Epithelial cell of prostate (primary cell): ENCODE measurements around the gene PPP2R2B.

Source experiments
- DNase-seq: peaks from one replicate; pipeline ENCODE4 v3.0.0-alpha.2; 2011; ENCODE audit warnings: low read depth, low spot score
- H3K27ac ChIP-seq: fragments of 450-650 bp; 2 replicates; pipeline ENCODE4 v1.5.1; 2017; ENCODE audit warnings: mild to moderate bottlenecking

Gene PPP2R2B

DNA sequence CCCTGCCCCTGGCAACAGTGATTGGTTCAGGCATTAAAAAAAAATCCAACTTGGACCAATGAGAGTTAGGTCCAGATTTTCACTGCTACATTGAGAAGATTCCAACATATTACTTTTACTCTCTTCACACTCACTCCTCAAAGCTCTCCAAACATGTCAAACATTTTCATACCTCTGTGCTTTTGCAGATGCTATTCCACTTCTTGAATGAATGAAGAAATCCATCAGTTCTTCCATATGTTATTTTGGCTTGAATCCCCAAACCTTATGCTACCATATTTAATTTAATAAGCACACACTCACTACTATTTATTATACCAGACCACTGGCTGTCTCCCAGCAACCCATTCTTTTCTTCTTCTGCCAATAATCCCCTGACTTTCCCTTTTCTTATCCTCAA, 87.1 kb downstream of the PPP2R2B start:
- H3K27ac ChIP-seq: no peak overlapping the region
- DNase-seq: no peak

DNA sequence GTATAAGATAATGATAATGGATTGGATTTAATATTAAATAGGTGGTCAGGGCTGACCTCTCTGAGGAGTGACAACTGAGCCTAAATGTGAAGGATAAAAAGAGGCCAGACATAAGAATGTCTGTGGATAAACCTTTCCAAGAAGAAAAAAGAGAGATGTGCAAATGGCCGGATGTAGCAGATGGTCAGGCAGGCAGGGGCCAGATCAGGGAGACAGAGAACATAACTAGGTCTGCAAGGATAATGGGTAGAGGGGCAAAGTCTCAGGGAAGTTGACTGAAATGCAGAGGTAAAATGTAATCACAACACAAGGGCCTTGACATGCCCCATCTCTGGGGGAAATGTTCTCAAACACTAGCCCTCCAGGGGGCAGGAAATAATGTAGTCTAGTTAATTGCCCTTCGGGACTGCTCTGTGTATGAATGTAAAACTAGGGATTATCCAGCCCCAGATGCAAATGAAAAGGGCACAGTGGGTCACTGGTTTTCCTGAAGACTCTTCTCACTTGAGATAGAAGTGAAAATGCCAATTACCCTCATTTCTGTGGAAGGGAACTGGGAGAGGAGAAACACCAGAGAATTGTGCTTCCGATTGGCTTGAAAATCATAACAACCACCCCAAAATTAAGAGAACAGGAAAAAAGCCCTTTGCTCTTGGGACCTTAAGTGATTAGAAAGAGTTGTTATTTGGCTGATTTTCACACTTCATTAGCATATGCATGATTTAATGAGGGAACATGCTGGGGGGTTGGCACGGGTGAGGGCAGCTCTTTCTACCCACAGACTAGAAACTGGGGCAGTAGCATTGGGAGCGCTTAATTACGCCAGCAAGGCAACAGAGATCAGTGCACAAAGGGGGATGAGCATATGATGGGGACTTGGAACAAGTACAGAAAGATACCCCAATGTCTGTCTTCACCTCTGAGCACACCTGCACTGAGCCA, 88.6 kb downstream of the PPP2R2B start:
- no peak overlapping the region for H3K27ac ChIP-seq
- no peak for DNase-seq

DNA sequence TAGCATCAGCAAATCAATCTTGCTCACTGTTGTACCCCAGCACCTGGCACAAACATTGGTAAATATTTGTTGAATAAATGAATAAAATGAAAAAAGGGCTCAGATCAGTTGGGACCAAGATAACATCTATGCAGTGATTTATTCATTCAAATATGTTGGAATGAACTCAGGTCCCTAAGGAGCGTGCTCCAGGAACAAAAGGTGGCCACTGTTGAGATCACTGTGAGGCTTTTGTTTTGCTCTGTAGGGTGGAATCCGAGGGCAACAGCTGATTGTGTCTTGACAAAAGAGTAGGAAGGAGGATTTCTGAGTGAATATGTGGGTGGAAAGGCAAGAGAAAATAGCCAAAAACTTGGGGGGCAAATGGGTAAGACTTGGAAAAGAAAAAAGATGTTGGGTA, 89.7 kb downstream of the PPP2R2B start:
- H3K27ac ChIP-seq: no peak overlapping the region
- DNase-seq: no peak

DNA sequence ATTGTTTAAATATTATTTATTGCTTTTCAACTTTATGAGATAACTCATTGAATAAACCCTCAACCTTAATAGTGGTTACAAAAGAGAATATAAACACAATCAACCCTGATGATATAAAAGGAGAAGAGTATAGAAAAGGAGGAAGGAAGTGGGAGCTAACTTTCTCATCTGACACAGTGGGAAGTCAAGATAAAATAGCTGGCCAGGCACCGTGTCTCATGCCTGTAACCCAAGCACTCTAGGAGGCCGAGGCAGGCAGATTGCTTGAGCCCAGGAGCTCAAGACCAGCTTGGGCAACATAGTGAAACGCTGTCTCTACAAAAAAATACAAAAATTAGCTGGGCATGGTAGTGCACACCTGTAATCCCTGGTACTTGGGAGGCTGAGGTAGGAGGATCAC, 93.5 kb downstream of the PPP2R2B start:
- DNase-seq: no peak
- no peak overlapping the region for H3K27ac ChIP-seq

DNA sequence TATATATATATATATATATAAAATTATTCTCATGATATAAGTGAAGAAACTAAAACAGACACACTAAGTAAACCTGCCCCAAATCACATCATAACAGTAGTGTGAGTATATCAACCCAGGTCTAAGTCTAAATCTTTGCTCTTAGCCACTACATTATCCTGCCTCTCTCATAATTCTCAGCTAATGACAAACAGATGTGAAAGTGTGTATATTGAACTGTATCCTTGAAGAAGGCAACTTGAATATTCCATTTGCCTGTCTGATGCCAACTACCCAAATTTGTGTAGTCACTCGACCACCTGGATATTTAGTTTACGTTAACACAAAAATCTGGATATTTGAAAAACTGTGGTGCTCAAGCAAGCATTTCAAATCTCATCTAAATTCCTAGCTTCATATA, 97.4 kb downstream of the PPP2R2B start:
- no peak for DNase-seq
- H3K27ac ChIP-seq: no peak overlapping the region

DNA sequence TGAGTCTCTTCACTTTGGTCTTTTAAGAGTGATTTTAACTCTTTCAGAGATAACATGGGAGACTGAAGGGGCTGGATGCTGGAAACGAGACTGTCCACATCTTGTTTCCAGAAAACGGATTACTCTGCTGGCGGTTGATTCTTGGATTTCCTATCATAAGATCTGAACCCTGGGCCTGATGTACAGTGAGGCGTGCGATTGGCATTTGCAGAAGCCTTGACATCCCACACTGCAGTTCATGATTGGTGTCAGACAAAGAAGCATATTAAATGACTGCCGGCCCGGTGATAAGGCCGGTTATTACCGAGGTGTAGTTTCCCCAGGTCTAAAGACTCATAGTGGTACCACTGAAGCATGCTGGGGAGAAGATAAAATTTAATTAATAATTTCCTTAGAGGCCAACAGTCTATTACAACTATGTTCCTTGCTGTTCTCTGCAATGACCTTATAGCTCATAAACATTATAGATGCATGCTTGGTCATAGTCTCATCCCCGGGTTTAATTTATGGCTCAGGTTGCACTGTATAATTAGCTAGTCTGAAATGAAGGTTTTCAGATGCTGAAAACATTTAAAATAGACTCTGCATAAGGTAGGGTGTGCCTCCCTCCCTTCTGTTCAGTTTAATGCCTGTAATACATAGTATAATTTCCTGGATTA, 99.2 kb downstream of the PPP2R2B start:
- H3K27ac ChIP-seq: no peak overlapping the region
- DNase-seq: no peak

DNA sequence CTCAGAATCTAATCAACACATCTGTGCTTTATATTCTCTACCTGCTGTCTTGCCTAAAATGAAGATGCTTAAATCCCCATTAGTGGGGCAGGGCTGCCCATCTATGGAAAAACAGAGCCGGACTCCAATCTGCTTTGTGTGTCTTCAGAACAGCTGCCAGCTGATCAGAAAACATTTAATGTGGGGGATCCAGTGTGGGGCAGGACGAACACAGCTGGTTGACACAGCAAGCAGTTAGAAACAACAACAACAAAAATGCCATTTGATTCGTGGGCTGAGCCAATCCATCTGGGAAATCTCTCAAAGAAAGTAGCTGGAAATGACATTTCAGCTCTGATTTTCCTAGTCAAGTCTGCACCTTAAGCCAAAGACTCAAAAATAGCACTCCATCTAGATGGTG, 99.8 kb downstream of the PPP2R2B start:
- H3K27ac ChIP-seq: no peak overlapping the region
- DNase-seq: no peak

DNA sequence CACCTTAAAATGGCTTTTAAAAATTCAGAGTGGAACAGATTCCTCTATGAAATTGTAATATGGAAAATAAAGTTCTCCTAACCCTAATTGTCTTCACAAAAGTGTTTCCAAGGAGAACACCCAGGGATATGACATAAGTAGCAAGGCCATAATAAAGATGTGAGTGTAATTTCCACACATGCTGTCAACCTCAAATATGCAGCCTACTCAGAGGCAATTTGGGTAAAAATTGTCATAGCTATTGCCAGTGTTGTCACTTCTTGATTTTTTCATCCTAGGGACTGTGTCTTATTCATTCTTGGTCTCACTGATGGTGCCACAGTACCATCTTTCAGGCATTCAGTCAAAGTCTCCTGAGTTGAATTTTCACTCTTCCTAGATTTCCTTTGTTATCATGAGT, 100.3 kb downstream of the PPP2R2B start:
- no peak overlapping the region for H3K27ac ChIP-seq
- no peak for DNase-seq

DNA sequence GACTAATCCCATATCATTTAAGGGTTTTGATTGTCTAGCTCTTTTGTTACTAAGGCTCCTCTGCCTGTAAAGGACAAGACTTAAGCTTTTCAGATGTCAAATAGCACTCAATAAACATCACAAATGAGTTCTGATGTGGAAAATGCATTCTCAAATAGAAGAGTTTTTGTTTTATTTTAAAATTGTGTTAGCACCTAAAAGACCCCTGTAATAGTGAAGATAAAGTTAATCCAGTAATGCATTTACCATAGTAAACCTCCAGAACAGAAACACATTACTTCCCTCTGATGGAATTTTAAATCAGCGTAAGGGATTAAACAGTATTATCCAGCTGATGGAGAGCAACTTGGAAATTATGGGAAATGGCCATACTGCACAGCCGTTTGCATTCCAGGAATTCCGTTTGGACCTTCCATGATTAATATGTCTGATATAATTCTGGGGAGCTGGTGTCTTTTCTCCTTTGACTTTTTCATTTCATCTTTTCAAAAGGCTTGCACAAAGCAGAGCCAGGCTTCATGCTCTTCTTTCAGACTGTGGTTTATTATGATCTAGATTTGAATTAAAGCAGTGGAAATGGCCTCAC, 105.6 kb downstream of the PPP2R2B start:
- DNase-seq: no peak
- no peak overlapping the region for H3K27ac ChIP-seq

DNA sequence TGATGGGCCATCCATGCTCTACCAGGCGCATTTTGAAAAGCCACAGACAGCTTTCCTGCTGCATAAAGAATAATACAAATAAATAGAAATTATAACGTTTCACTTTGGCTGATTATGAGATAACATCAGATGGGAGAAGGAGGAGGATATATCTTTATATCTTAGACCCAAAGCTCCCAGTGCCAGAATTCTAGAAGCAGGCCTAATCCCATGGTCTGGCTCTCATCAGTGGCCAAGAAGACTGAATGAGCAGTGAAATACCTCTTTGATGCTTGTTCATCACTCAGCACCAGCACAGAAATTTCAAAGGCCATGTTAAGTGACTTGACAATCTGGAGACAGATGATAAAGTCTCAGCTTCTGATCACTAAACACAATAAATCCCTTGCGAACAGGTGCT, 107.6 kb downstream of the PPP2R2B start:
- no peak overlapping the region for H3K27ac ChIP-seq
- no peak for DNase-seq

DNA sequence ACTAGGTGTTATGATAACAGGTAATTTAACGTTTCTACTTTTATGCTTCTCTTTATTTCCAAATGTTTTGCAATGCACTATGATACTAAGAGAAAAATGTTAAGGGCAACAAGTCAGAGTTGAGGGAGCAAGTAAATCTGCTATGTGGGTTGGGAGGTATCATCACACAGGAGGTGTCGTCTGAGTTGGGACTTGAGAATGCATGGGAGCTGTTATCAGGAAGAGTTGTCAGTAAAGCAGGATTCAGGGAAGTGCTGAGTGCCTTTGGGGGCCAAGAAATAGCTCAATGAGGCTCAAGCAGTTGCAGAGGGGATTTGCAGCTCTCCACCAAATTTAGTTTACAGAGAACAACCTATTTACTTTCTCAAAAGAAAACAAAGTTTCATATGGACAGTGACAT, 108.0 kb downstream of the PPP2R2B start:
- DNase-seq: no peak
- no peak overlapping the region for H3K27ac ChIP-seq

DNA sequence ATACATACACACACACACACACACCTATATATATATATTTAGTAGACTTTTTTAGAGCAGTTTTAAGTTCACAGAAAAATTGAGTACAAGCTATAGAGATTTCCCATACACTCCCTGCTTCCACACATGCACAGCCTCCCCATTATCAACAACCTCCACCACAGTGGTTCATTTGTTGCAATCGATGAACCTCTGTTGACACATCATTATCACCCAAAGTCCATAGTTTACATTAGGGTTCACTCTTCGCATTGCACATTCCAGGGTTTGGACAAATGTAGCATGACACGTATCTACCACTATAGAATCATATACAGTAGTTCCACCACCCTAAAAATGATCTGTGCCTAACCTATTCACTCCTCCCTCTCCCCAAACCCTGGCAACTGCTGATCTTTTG, 111.0 kb downstream of the PPP2R2B start:
- no peak overlapping the region for H3K27ac ChIP-seq

DNA sequence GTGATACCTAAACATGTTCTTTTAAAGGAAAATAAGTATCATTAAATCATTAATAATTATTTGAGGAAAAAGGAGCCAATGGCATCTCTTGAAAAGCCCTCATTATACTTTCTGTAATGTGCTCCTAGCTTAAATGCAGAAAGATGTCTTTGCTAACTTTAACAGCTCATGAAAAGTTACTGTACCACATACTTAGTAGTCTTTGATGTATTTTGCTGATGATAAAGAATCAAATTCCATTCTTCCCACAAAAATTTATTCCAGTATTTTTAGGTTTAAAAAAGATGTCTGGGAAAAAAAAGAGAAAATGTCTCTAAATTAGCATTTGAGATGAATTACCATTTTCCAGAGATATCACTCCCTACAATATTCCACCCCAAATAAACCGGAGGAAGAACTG, 112.5 kb downstream of the PPP2R2B start:
- H3K27ac ChIP-seq: no peak overlapping the region
- no peak for DNase-seq

More for the DNA sequence above, 111.0 kb downstream of the PPP2R2B start:
- DNase-seq: no peak

DNA sequence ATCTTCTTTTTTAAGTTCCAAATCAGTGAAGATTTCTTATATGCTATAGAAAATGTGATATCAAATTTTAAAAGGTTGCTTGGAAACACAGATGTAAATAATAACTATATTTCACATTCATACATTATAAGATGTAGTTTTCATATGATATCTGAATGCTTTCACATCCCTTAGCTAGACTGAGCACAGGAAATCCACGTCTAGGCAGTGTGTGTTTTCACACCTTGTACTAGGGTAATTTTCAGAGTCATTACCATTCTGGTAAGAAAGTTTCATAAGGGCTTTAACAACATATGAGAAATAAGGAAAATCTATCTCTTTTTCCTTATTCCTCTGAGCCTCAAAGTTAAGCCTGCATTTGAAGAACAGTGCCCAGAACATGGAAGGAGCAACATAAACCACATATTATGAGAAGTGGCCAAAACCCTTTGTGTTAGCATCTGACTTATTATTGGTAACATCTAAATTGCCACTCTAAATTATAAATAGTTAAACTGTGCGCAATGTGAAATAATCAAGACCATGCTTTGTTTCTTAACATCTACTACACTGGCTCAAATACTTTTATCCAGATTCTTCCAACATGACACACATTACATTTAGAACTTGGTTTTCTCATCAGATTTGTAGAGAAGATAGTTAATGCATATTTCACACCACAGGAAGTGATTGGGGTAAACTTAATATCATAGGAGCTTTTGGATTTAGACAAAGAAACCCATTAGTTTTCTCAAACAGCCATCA, 113.3 kb downstream of the PPP2R2B start:
- DNase-seq: no peak
- no peak overlapping the region for H3K27ac ChIP-seq

DNA sequence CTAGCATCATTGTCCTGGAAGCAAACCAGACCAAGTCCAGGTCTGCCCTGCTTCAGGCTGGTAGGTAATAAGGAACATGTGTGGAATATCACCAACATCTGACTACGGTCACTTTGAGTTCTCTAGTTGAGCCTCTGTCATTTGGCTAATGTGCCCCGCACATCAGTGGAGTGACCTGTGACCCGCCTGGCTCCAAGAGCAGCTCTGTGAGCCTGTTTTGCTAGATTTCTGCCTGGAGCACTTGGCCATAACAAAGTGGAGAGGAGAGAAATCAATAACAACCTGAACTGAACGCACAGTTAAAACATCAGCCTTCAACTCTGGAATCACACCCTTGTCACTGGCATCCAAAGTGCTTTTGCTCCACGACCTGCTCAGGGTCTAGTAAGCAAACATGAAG, 115.7 kb downstream of the PPP2R2B start:
- no peak overlapping the region for H3K27ac ChIP-seq
- DNase-seq: no peak

DNA sequence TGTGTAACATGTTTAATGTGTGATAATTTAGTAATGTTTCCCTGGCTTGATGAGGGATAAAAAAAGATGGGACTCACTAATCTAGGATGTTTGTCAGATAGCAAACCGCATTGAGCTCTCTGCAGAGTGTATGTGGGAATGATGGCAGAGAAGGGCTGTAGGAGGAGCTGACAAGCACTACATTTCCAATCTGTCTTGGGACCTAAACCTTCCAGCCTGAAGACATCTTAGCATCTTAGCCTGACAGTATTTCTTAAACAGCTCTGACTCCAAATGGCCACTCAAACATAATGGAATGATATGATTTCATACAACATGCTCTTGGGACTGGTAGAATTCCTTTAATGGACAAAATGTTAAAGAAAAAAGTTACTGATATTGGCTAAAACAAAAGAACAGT, 116.7 kb downstream of the PPP2R2B start:
- no peak overlapping the region for H3K27ac ChIP-seq
- DNase-seq: no peak

DNA sequence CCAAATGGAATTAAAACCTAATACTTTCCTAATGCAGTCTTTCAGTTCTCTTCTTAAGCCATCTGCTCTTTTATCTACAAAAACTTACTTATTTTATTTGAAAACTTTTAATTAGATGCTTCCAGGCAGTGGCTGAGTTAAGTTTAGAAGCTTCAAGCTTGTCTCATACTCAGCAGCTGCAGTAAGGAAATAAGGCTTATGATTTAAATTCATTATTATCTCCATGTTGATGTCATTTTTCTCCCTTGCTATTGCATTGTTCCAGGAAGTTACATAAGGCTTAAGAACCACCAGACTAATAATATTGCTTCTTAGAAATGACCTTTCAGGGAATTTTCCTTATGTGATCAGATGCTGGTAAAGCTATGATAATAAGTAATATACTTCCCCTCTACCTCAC, 119.6 kb downstream of the PPP2R2B start:
- DNase-seq: no peak
- H3K27ac ChIP-seq: no peak overlapping the region

DNA sequence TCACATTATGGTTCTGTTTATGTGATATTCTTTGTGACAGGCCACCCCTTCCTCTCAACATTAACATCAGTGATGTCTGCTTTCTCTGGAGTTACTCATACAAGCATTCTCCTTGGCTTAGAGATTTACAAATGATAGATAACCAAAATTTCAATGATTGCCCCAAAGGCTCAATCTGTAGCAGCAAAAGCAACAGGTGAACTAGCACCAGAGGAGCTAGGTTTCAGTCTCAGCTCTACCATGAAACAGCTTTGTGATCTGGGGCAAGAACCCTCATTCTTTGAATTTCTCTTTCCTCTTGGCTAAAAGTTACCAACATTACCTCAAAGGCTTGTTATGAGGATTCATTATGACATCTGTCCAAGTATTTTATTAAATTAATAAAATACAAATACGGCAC, 120.5 kb downstream of the PPP2R2B start:
- no peak overlapping the region for H3K27ac ChIP-seq
- no peak for DNase-seq

DNA sequence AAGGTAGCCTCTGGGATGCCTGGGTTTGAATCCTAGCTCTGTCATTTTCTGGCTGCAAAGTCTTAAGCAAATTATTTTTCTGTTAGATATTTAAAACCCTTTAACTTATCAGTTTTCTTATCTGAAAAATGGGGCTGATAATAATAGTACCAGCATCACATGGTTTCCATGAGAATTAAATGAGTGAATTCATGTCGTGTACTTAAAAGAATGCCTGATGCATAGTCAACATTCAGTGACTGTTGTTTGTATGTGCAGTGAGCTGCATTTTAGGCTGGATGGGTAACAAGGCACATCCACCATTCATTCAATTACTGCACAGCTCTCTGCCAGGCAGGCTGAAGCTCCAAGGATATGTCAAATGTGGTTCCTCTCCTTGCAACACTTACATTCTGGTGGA, 122.0 kb downstream of the PPP2R2B start:
- H3K27ac ChIP-seq: no peak overlapping the region
- no peak for DNase-seq

DNA sequence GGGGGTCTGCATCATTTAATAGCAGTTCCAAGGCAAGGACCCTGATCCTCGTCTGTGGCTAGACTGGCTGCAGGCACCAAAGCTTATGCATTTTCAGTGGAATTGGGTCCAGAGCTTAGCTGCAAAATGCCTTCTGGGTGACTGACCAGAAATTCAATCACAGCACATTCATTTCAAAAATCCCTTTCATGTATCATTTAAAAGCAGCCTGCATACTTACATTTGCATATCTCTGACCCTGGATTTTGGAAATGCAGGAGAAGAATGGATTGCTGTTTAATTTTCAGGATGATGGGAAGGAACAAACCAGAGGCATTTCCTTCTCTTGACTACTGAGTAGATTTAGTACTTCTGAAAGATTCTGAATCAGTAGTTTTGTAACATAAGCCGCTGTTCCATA, 122.8 kb downstream of the PPP2R2B start:
- no peak overlapping the region for H3K27ac ChIP-seq
- no peak for DNase-seq

DNA sequence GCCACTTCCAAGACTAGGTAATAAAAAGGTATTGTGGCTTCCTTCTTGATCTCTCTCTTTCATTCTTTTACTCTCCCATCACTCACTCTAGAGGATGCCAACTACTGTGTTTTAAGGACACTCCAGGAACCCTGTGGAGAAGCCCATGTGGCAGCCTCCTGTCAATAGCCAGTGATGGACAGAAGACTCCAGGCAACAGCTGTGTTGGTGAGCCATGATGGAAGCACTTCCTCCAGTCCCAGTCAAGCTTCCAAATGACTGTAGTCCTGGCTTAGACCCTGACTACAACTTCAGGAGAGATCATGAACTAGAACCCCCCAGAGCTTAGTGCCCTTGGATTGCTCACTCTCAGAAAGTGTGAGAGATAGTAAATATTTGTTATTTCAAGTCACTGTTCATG, 123.9 kb downstream of the PPP2R2B start:
- no peak for DNase-seq
- no peak overlapping the region for H3K27ac ChIP-seq
